ENCODE results near the gene MIB2. TPM values are rescaled to one million over a fixed set of nuclear protein-coding genes. Genes with fewer than 3 reads are reported as not detected.
A peak's percentile ranks its signal among the peaks of the same experiment; 100 is the strongest.

MIB2 gene
- total RNA-seq, 1 donor from 2014 or later = 7.5 TPM

- Mint-ChIP-seq H3K27me3 (ENCODE audit: insufficient read depth, low read depth) (peaks cover 12% of the 10 kb centered on the region), H3K9me3 (no peaks in the 10 kb centered on the region), H3K36me3 (no peaks in the 10 kb centered on the region), H3K4me3 (peak overlapping the region; percentile 73), H3K4me1 (peaks cover 9% of the 10 kb centered on the region), H3K27ac (no peak overlapping the region)
- TF ChIP-seq EZH2 (IDR thresholded peaks at IDR 0.05) (no peak), CTCF (IDR thresholded peaks at IDR 0.05) (peak; percentile 42), EZH2phosphoT487 (IDR thresholded peaks at IDR 0.05) (no peak)
- Histone ChIP-seq H3K27ac (no peak overlapping the region), H3K9me3 (ENCODE audit: low read depth) (no peaks in the 10 kb centered on the region), H3F3A (ENCODE audit: low read depth) (peaks cover 37% of the 10 kb centered on the region), H3K4me1 (peaks cover 10% of the 10 kb centered on the region), H4K20me1 (ENCODE audit: low read depth) (peaks cover 18% of the 10 kb centered on the region), H3K4me2 (no peak overlapping the region), H3K79me2 (ENCODE audit: low read depth) (no peaks in the 10 kb centered on the region), H3K27me3 (peaks cover 64% of the 10 kb centered on the region), H2AFZ (replicated peaks) (no peak overlapping the region), H3K9ac (no peak overlapping the region), H3K4me3 (no peak overlapping the region), H3K36me3 (no peaks in the 10 kb centered on the region)
- peak; percentile 52 for DNase-seq (ENCODE audit: low spot score)
Measured at GRCh38 chr1:1597275-1597930, 17.9 kb upstream of the MIB2 start.

- Mint-ChIP-seq H3K4me3 (peak overlapping the region; percentile 83), H3K4me1 (peaks cover 9% of the 10 kb centered on the region), H3K36me3 (no peaks in the 10 kb centered on the region), H3K27me3 (ENCODE audit: insufficient read depth, low read depth) (peaks cover 12% of the 10 kb centered on the region), H3K27ac (no peak overlapping the region), H3K9me3 (no peaks in the 10 kb centered on the region)
- TF ChIP-seq CTCF (IDR thresholded peaks at IDR 0.05) (peak; percentile 0), EZH2phosphoT487 (IDR thresholded peaks at IDR 0.05) (no peak)
- Histone ChIP-seq H3K27ac (no peak overlapping the region), H3K4me3 (no peak overlapping the region), H3K9me3 (ENCODE audit: low read depth) (no peaks in the 10 kb centered on the region), H2AFZ (replicated peaks) (no peak overlapping the region), H3K27me3 (peaks cover 72% of the 10 kb centered on the region), H4K20me1 (ENCODE audit: low read depth) (peaks cover 21% of the 10 kb centered on the region), H3K4me1 (peaks cover 10% of the 10 kb centered on the region), H3K79me2 (ENCODE audit: low read depth) (no peaks in the 10 kb centered on the region), H3K36me3 (no peaks in the 10 kb centered on the region), H3K4me2 (no peak overlapping the region), H3K9ac (no peak overlapping the region), H3F3A (ENCODE audit: low read depth) (peaks cover 37% of the 10 kb centered on the region)
- DNase-seq (ENCODE audit: low spot score) = no peak
Measured at GRCh38 chr1:1598051-1598719, 17.1 kb upstream of the MIB2 start.

GRCh38 chr1:1598720-1599029 is 16.6 kb upstream of the MIB2 start:
- H3K36me3 ChIP-seq = no peaks in the 10 kb centered on the region
- no peak overlapping the region for H3K4me3 ChIP-seq
- H2AFZ ChIP-seq (replicated peaks) = no peak overlapping the region
- Mint-ChIP-seq H3K9me3 (no peaks in the 10 kb centered on the region), H3K27ac (no peak overlapping the region), H3K36me3 (no peaks in the 10 kb centered on the region), H3K4me3 (peak overlapping the region; percentile 83), H3K27me3 (ENCODE audit: insufficient read depth, low read depth) (peaks cover 12% of the 10 kb centered on the region), H3K4me1 (peaks cover 9% of the 10 kb centered on the region)
- TF ChIP-seq CTCF (IDR thresholded peaks at IDR 0.05) = no peak
- TF ChIP-seq EZH2phosphoT487 (IDR thresholded peaks at IDR 0.05) = no peak
- TF ChIP-seq EZH2 (IDR thresholded peaks at IDR 0.05) = no peak
- peaks cover 10% of the 10 kb centered on the region for H3K4me1 ChIP-seq
- H4K20me1 ChIP-seq (ENCODE audit: low read depth) = peaks cover 21% of the 10 kb centered on the region
- H3K9ac ChIP-seq = no peak overlapping the region
- H3K9me3 ChIP-seq (ENCODE audit: low read depth) = no peaks in the 10 kb centered on the region
- H3F3A ChIP-seq (ENCODE audit: low read depth) = peaks cover 37% of the 10 kb centered on the region
- no peak overlapping the region for H3K27ac ChIP-seq
- peaks cover 77% of the 10 kb centered on the region for H3K27me3 ChIP-seq
- H3K79me2 ChIP-seq (ENCODE audit: low read depth) = no peaks in the 10 kb centered on the region
- H3K4me2 ChIP-seq = peak overlapping the region; percentile 73
- DNase-seq (ENCODE audit: low spot score) = no peak

Data from neural progenitor cell (in vitro differentiated cells).